ENCODE data around the gene STXBP1. TPM values are rescaled to one million over a fixed set of nuclear protein-coding genes. Genes with fewer than 3 reads are reported as not detected.

The STXBP1 gene
- polyA plus RNA-seq, 1 donor, result 13.7 TPM

- DNase-seq (ENCODE audit: low read depth), result peak; percentile 86
These were observed 122.9 kb downstream of the STXBP1 start, which contains the start of gene TOR2A for GRCh38 chr9:127734747-127735529. Gene TOR2A (minus strand): TSS chr9:127735294. CDS start chr9:127735270, 24 bp downstream.

GRCh38 chr9:127735530-127736185 lies 123.6 kb downstream of the STXBP1 start:
- DNase-seq (ENCODE audit: low read depth), result no peak

GRCh38 chr9:127738666-127739065 lies 126.6 kb downstream of the STXBP1 start:
- no peak for DNase-seq (ENCODE audit: low read depth)

- DNase-seq (ENCODE audit: low read depth), result no peak
These were observed 127.7 kb downstream of the STXBP1 start for GRCh38 chr9:127739614-127740330.

- no peak for DNase-seq (ENCODE audit: low read depth)
These were observed 129.9 kb downstream of the STXBP1 start for GRCh38 chr9:127741831-127742434.

Other genes starting within 250 kb of the STXBP1 start
- gene SLC2A8, start 215.1 kb upstream of the STXBP1 start, polyA plus RNA-seq (ENCODE audit: insufficient read length), result 13.1 TPM
- gene ZNF79, start 187.9 kb upstream of the STXBP1 start, polyA plus RNA-seq (ENCODE audit: insufficient read length), result 4.3 TPM
- 2,771 TPM for gene RPL12, start 160.9 kb upstream of the STXBP1 start, polyA plus RNA-seq (ENCODE audit: insufficient read length)
- gene LRSAM1, start 160.8 kb upstream of the STXBP1 start, polyA plus RNA-seq (ENCODE audit: insufficient read length), result 11.9 TPM
- gene CFAP157, start 94.7 kb downstream of the STXBP1 start, polyA plus RNA-seq (ENCODE audit: insufficient read length), result 1.4 TPM
- 6.4 TPM for gene PTRH1, start 103.4 kb downstream of the STXBP1 start, polyA plus RNA-seq (ENCODE audit: insufficient read length)
- 0.03 TPM for gene TTC16, start 103.8 kb downstream of the STXBP1 start, polyA plus RNA-seq (ENCODE audit: insufficient read length)
- 8.1 TPM for gene TOR2A, start 123.0 kb downstream of the STXBP1 start, polyA plus RNA-seq (ENCODE audit: insufficient read length)
- 16.5 TPM for gene SH2D3C, start 166.4 kb downstream of the STXBP1 start, polyA plus RNA-seq (ENCODE audit: insufficient read length)
- 48.2 TPM for gene CDK9, start 173.8 kb downstream of the STXBP1 start, polyA plus RNA-seq (ENCODE audit: insufficient read length)
- 39.5 TPM for gene FPGS, start 190.6 kb downstream of the STXBP1 start, polyA plus RNA-seq (ENCODE audit: insufficient read length)
- 43.4 TPM for gene ENG, start 242.4 kb downstream of the STXBP1 start, polyA plus RNA-seq (ENCODE audit: insufficient read length)